Fibroblast of pulmonary artery (primary cell): ENCODE measurements around the gene STPG2.
"Not testable (repeated sequence)": the region's sequence is repeated elsewhere in the genome, so short reads cannot be mapped to it uniquely, and the experiment has no call there.

Experiments used
- DNase-seq: peaks from one replicate; pipeline ENCODE4 v3.0.0-alpha.2; 2010; ENCODE audit warnings: low read depth
- H3K4me3 ChIP-seq: replicated peaks from 2 replicates; pipeline ENCODE4 v1.5.1; 2011; ENCODE audit warnings: low read depth, mild to moderate bottlenecking, control low read depth, low read length, moderate library complexity
- TF ChIP-seq, protein P1 (sequence below): IDR thresholded peaks from 2 replicates; pipeline ENCODE4 v1.5.1; 2011; ENCODE audit warnings: mild to moderate bottlenecking, control low read depth, low read length, inconsistent platforms; ENCODE audit errors: missing control alignments

Gene STPG2

DNA sequence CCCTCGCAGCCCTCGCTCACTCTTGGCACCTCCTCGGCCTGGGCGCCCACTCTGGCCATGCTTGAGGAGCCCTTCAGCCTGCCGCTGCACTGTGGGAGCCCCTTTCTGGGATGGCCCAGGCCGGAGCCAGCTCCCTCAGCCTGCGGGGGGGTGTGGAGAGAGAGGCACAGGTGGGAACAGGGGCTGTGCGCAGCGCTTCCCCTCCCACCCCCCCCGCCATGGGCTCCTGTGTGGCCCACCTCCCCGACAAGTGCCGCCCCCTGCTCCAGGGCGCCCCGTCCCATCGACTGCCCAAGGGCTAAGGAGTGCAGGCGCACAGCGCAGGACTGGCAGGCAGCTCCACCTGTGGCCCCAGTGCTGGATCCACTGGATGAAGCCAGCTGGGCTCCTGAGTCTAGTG, 220.2 kb downstream of the STPG2 start:
- TF ChIP-seq, protein P1, sequence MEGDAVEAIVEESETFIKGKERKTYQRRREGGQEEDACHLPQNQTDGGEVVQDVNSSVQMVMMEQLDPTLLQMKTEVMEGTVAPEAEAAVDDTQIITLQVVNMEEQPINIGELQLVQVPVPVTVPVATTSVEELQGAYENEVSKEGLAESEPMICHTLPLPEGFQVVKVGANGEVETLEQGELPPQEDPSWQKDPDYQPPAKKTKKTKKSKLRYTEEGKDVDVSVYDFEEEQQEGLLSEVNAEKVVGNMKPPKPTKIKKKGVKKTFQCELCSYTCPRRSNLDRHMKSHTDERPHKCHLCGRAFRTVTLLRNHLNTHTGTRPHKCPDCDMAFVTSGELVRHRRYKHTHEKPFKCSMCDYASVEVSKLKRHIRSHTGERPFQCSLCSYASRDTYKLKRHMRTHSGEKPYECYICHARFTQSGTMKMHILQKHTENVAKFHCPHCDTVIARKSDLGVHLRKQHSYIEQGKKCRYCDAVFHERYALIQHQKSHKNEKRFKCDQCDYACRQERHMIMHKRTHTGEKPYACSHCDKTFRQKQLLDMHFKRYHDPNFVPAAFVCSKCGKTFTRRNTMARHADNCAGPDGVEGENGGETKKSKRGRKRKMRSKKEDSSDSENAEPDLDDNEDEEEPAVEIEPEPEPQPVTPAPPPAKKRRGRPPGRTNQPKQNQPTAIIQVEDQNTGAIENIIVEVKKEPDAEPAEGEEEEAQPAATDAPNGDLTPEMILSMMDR = no peak
- no peak for DNase-seq
- H3K4me3 ChIP-seq = no peak overlapping the region

DNA sequence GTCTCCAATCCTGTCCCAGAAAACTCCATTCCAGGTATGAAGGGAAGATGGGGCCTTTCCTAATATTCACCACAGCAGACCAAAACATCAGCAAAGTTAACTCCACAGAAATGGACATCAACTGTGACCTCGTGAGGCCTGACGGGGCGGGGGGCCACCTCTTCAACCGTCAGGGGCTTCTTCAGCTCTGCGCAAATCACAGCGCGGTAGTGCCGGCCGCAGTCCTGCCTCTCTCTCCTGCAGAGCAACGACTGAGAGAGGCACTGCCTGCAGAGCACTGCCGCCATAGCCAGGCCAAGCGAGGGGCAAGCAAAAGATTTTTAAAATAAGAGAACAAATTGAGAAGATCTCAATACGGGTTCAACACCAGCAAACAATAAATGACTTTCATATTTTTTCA, 226.2 kb downstream of the STPG2 start:
- DNase-seq = no peak
- H3K4me3 ChIP-seq = no peak overlapping the region
- TF ChIP-seq, protein P1 = no peak

DNA sequence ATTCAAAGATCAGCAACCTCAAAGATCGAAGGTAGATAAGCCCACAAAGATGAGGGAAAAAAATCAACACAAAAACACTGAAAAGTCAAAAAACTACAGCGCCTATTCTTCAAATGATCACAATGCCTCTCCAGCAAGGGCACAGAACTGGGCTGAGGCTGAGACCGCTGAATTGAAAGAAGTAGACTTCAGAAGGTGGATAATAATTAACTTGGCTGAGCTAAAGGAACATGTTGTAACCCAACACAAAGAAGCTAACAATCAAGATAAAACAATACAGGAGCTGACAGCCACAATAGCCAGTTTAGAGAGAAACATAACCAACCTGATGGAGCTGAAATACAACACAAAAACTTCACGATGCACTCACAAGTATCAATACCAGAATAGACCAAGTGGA, 231.1 kb downstream of the STPG2 start:
- TF ChIP-seq, protein P1 = no peak
- DNase-seq = no peak
- H3K4me3 ChIP-seq = no peak overlapping the region

DNA sequence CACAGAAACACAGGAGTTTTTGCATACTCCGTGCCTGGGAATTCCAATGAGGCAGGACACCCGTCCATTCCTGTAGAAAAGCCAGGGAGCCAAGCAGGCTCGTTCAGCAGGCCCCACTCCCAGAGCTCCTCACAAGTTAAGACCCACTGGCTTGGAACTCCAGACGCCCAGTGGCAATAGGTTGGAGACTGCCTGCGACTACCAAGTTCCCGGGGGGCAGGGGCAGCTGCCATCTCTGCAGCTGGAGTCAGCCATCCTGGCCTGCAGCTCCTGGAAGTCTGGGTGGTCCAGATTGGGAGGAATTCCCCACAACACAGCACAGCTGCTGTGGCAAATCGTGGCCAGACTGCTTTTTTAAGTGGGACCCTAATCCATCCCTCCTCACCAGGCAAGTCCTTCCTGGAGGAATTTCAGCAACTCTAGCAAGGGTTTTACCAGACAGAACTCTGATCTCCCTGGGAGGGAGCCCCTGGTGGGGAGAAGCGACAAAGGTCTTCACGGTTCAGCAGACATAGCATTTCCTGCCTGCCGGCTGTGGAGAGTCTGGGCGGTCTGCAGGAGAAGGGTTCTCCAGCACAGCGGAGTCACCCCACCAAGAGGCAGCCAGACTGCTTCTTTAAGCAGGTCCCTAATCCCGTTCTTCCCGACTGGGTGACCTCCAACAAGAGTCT, 231.9 kb downstream of the STPG2 start:
- TF ChIP-seq, protein P1 = no peak
- H3K4me3 ChIP-seq = no peak overlapping the region

DNA sequence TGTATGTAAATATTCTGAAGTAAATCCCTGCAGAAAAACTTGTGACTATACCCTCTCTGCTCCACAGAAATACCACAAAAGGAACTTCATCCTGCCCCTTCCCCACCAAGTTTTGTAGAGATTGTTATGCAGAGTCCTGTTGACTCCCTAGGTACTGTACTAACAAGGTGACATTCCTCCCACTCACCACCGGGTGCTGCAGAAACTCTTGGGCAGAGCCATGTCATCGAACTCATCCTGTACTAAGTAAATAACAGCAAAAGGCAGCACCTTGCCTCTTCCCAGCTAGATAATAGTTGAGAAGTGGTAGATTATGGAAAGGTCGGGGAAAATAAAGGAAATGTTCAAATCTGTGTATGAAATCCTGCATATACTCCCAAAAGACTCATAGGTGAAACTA, 233.3 kb downstream of the STPG2 start:
- DNase-seq = no peak
- no peak overlapping the region for H3K4me3 ChIP-seq
- TF ChIP-seq, protein P1 = no peak

More for the DNA sequence above, 231.9 kb downstream of the STPG2 start:
- no peak for DNase-seq

DNA sequence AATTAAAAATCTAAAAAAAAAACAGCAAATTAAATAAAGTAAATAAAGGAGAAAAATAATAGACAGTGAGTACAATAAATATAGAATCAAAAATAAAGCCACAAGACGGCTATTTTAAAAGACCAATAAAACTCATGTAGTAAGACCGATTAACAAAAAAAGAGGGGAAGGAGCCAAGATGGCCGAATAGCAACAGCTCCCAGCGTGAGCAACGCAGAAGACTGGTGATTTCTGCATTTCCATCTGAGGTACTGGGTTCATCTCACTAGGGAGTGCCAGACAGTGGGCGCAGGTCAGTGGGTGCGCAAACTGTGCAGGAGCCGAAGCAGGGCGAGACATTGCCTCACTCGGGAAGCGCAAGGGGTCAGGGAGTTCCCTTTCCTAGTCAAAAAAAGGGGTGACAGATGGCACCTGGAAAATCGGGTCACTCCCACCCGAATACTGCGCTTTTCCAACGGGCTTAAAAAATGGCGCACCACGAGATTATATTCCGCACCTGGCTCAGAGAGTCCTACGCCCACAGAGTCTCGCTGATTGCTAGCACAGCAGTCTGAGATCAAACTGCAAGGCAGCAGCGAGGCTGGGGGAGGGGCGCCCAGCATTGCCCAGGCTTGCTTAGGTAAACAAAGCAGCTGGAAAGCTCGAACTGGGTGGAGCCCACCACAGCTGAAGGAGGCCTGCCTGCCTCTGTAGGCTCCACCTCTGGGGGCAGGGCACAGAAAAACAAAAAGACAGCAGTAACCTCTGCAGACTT, 239.7 kb downstream of the STPG2 start:
- not testable (repeated sequence) for DNase-seq, H3K4me3 ChIP-seq

DNA sequence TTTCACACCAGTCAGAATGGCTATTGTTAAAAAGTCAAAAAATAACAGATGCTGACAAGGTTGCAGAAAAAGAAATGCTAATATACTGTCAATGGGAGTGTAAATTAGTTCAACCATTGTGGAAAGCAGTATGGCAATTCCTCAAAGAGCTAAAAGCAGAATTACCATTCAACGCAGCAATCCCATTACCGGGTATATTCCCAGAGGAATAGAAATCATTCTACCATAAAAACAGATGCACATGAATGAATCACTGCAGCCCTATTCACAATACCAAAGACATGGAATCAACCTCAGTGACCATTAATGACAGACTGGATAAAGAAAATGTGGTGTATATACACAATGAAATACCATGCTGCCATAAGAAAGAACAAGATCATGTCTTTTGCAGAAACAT, 243.0 kb downstream of the STPG2 start:
- no peak for DNase-seq
- H3K4me3 ChIP-seq = no peak overlapping the region
- TF ChIP-seq, protein P1 = no peak
